HepG2 (cell line): ENCODE data around the gene RPGRIP1. TPM values are rescaled to one million over a fixed set of nuclear protein-coding genes. Genes with fewer than 3 reads are reported as not detected.
A peak's percentile ranks its signal among the peaks of the same experiment; 100 is the strongest.

Experiments
- EZH2 ChIP-seq: conservative IDR thresholded peaks from 2 replicates; pipeline ENCODE4 v1.6.1; 2012; ENCODE audit warnings: mild to moderate bottlenecking, low read depth, low read length, moderate library complexity
- FIP1L1 ChIP-seq: fragments of 200-400 bp; formaldehyde crosslinking; IDR thresholded peaks from 2 replicates; pipeline ENCODE4 v1.6.1; 2018; ENCODE audit warnings: low read depth, mild to moderate bottlenecking, low read length, moderate library complexity, borderline replicate concordance; ENCODE audit not compliant: insufficient read depth
- FOXA1 ChIP-seq, 2 experiments: fragments of 450-650 bp in 1 of 2; sonication (generic) in 1 of 2; formaldehyde crosslinking in 1 of 2; IDR thresholded peaks; 2 replicates each; pipeline versions ENCODE4 v1.4.0 to v1.6.1; 2016 to 2020; ENCODE audit warnings: missing genetic modification reagents in 1 of 2
- FOXK1 ChIP-seq: sonication (generic); formaldehyde crosslinking; IDR thresholded peaks from 2 replicates; pipeline ENCODE4 v1.4.0; 2020; ENCODE audit warnings: low read depth, missing genetic modification reagents, borderline replicate concordance
- HOXA7 ChIP-seq: sonication (generic); formaldehyde crosslinking; IDR thresholded peaks from 2 replicates; pipeline ENCODE4 v1.8.1; 2022; ENCODE audit warnings: mild to moderate bottlenecking, missing genetic modification reagents, moderate library complexity
- MTA1 ChIP-seq: sonication (generic); formaldehyde crosslinking; IDR thresholded peaks from 2 replicates; pipeline ENCODE4 v1.4.0; 2020; ENCODE audit warnings: missing genetic modification reagents, mild to moderate bottlenecking, borderline replicate concordance
- NFIB ChIP-seq: sonication (generic); formaldehyde crosslinking; IDR thresholded peaks from 2 replicates; pipeline ENCODE4 v1.9.0; 2021; ENCODE audit warnings: missing genetic modification reagents, mild to moderate bottlenecking, borderline replicate concordance
- RFX3 ChIP-seq: IDR thresholded peaks from 2 replicates; pipeline ENCODE4 v1.6.1; 2016; ENCODE audit warnings: missing biosample characterization, missing genetic modification reagents
- SP1 ChIP-seq, 2 experiments: fragments of 450-650 bp in 1 of 2; sonication (generic) in 1 of 2; formaldehyde crosslinking in 1 of 2; IDR thresholded peaks; 2 replicates each; pipeline versions ENCODE4 v1.4.0 to v1.6.1; 2016 to 2020; ENCODE audit warnings: missing genetic modification reagents in 1 of 2
- SP2 ChIP-seq: sonication (generic); formaldehyde crosslinking; IDR thresholded peaks from 2 replicates; pipeline ENCODE4 v1.5.1; 2020; ENCODE audit warnings: mild to moderate bottlenecking, missing genetic modification reagents
- ZBTB1 ChIP-seq: sonication (generic); formaldehyde crosslinking; IDR thresholded peaks from 2 replicates; pipeline ENCODE4 v1.4.0; 2020; ENCODE audit warnings: missing genetic modification reagents, borderline replicate concordance
- ZFP36L2 ChIP-seq: sonication (generic); formaldehyde crosslinking; IDR thresholded peaks from 2 replicates; pipeline ENCODE4 v1.4.0; 2020; ENCODE audit warnings: missing genetic modification reagents
- ZNF441 ChIP-seq: sonication (generic); formaldehyde crosslinking; IDR thresholded peaks from 2 replicates; pipeline ENCODE4 v1.7.0; 2021; ENCODE audit warnings: missing genetic modification reagents, borderline replicate concordance
- ZNF484 ChIP-seq: sonication (generic); formaldehyde crosslinking; IDR thresholded peaks from 2 replicates; pipeline ENCODE4 v1.5.1; 2020; ENCODE audit warnings: mild to moderate bottlenecking, low read depth, missing genetic modification reagents, borderline replicate concordance
- ZNF737 ChIP-seq: sonication (generic); formaldehyde crosslinking; IDR thresholded peaks from 2 replicates; pipeline ENCODE4 v1.5.0; 2020; ENCODE audit warnings: missing genetic modification reagents, mild to moderate bottlenecking, borderline replicate concordance
- ZNF768 ChIP-seq: sonication (generic); formaldehyde crosslinking; IDR thresholded peaks from 2 replicates; pipeline ENCODE4 v1.4.0; 2020; ENCODE audit warnings: missing genetic modification reagents
- ZSCAN30 ChIP-seq: sonication (generic); formaldehyde crosslinking; IDR thresholded peaks from 2 replicates; pipeline ENCODE4 v1.5.0; 2020; ENCODE audit warnings: mild to moderate bottlenecking, missing genetic modification reagents
- polyA plus RNA-seq, 8 experiments: library from polyadenylated mRNA; depleted of rRNA in 3 of 8; stranded (reverse) in 7 of 8; unstranded in 1 of 8; fragments of >200 nt; fragmentation: Illumina TruSeq in 4 of 8; extraction: Trizol in 4 of 8; gene quantifications; 2 replicates each; pipeline versions ENCODE4 v1.2.1 to v1.2.3, GENCODE V29; 2011 to 2016; ENCODE audit warnings: low read depth in 4 of 8, missing spikeins in 1 of 8, mixed read lengths in 1 of 8; ENCODE audit not compliant: insufficient read depth in 1 of 8
- total RNA-seq, 5 experiments: library from RNA; depleted of rRNA; stranded (reverse); fragments of >200 nt; fragmentation: Illumina TruSeq; extraction: Trizol; gene quantifications; 2 replicates each; pipeline ENCODE4 v1.2.3, GENCODE V29; 2016; ENCODE audit warnings: low read depth in 1 of 5
- TF ChIP-seq, protein P1 (sequence below): IDR thresholded peaks from 2 replicates; pipeline ENCODE4 v1.6.1; 2016; ENCODE audit warnings: missing compliant biosample characterization, missing genetic modification reagents, borderline replicate concordance
- TF ChIP-seq, protein P2 (sequence below): sonication (generic); formaldehyde crosslinking; IDR thresholded peaks from 2 replicates; pipeline ENCODE4 v1.5.0; 2020; ENCODE audit warnings: missing genetic modification reagents
- TF ChIP-seq, protein P3 (sequence below): sonication (generic); formaldehyde crosslinking; IDR thresholded peaks from 2 replicates; pipeline ENCODE4 v1.4.0; 2020; ENCODE audit warnings: missing genetic modification reagents, mild to moderate bottlenecking, borderline replicate concordance
- TF ChIP-seq, protein P4 (sequence below): sonication (generic); formaldehyde crosslinking; conservative IDR thresholded peaks from 2 replicates; pipeline ENCODE4 v1.4.0; 2020; ENCODE audit warnings: mild to moderate bottlenecking, missing genetic modification reagents, moderate library complexity

The RPGRIP1 gene
- total and polyA plus RNA-seq, 2 of the 13 experiments (the other 11 are each of a cell fraction or from before 2014, with no cell fraction given) = 0.13 to 1.1 TPM

DNA sequence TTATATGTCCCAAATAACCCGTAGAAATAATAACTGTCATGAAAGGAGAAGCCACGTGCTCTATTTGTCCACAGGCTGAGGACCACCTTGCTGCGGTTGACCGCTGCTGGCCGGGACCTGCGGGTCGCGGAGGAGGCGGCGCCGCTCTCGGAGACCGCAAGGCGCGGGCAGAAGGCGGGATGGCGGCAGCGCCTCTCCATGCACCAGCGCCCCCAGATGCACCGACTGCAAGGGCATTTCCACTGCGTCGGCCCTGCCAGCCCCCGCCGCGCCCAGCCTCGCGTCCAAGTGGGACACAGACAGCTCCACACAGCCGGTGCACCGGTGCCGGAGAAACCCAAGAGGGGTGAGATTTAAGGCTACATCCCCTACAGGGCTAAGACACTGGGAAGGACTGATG lies 21.0 kb downstream of the RPGRIP1 start (continued):
- TF ChIP-seq, protein P1, sequence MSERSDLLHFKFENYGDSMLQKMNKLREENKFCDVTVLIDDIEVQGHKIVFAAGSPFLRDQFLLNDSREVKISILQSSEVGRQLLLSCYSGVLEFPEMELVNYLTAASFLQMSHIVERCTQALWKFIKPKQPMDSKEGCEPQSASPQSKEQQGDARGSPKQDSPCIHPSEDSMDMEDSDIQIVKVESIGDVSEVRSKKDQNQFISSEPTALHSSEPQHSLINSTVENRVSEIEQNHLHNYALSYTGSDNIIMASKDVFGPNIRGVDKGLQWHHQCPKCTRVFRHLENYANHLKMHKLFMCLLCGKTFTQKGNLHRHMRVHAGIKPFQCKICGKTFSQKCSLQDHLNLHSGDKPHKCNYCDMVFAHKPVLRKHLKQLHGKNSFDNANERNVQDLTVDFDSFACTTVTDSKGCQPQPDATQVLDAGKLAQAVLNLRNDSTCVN (CRISPR knock-in tag) = no peak
- no peak for TF ChIP-seq FIP1L1
- TF ChIP-seq ZBTB1 (CRISPR knock-in tag) = no peak; the same call in 1 of the 2 replicates
- no peak for TF ChIP-seq FOXA1 (IDR thresholded peaks at IDR 0.05)
- peak; percentile 26; the same call in 1 of the 2 replicates for TF ChIP-seq FOXA1 (CRISPR knock-in tag; IDR thresholded peaks at IDR 0.05)
- no peak for TF ChIP-seq SP1 (IDR thresholded peaks at IDR 0.05)
- TF ChIP-seq SP1 (CRISPR knock-in tag; IDR thresholded peaks at IDR 0.05) = no peak
- TF ChIP-seq, protein P2, sequence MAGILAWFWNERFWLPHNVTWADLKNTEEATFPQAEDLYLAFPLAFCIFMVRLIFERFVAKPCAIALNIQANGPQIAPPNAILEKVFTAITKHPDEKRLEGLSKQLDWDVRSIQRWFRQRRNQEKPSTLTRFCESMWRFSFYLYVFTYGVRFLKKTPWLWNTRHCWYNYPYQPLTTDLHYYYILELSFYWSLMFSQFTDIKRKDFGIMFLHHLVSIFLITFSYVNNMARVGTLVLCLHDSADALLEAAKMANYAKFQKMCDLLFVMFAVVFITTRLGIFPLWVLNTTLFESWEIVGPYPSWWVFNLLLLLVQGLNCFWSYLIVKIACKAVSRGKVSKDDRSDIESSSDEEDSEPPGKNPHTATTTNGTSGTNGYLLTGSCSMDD = no peak
- no peak for TF ChIP-seq ZNF441 (CRISPR knock-in tag)
- no peak for TF ChIP-seq EZH2
- no peak for TF ChIP-seq ZNF484 (CRISPR knock-in tag)
- TF ChIP-seq, protein P3, sequence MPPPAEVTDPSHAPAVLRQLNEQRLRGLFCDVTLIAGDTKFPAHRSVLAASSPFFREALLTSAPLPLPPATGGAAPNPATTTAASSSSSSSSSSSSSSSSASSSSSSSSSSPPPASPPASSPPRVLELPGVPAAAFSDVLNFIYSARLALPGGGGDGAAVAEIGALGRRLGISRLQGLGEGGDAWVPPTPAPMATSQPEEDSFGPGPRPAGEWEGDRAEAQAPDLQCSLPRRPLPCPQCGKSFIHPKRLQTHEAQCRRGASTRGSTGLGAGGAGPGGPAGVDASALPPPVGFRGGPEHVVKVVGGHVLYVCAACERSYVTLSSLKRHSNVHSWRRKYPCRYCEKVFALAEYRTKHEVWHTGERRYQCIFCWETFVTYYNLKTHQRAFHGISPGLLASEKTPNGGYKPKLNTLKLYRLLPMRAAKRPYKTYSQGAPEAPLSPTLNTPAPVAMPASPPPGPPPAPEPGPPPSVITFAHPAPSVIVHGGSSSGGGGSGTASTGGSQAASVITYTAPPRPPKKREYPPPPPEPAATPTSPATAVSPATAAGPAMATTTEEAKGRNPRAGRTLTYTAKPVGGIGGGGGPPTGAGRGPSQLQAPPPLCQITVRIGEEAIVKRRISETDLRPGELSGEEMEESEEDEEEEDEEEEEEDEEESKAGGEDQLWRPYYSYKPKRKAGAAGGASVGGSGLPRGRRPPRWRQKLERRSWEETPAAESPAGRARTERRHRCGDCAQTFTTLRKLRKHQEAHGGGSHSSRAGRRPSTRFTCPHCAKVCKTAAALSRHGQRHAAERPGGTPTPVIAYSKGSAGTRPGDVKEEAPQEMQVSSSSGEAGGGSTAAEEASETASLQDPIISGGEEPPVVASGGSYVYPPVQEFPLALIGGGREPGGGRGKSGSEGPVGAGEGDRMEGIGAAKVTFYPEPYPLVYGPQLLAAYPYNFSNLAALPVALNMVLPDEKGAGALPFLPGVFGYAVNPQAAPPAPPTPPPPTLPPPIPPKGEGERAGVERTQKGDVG (CRISPR knock-in tag) = no peak
- TF ChIP-seq NFIB (CRISPR knock-in tag) = no peak
- no peak for TF ChIP-seq FOXK1 (CRISPR knock-in tag)
- TF ChIP-seq, protein P4, sequence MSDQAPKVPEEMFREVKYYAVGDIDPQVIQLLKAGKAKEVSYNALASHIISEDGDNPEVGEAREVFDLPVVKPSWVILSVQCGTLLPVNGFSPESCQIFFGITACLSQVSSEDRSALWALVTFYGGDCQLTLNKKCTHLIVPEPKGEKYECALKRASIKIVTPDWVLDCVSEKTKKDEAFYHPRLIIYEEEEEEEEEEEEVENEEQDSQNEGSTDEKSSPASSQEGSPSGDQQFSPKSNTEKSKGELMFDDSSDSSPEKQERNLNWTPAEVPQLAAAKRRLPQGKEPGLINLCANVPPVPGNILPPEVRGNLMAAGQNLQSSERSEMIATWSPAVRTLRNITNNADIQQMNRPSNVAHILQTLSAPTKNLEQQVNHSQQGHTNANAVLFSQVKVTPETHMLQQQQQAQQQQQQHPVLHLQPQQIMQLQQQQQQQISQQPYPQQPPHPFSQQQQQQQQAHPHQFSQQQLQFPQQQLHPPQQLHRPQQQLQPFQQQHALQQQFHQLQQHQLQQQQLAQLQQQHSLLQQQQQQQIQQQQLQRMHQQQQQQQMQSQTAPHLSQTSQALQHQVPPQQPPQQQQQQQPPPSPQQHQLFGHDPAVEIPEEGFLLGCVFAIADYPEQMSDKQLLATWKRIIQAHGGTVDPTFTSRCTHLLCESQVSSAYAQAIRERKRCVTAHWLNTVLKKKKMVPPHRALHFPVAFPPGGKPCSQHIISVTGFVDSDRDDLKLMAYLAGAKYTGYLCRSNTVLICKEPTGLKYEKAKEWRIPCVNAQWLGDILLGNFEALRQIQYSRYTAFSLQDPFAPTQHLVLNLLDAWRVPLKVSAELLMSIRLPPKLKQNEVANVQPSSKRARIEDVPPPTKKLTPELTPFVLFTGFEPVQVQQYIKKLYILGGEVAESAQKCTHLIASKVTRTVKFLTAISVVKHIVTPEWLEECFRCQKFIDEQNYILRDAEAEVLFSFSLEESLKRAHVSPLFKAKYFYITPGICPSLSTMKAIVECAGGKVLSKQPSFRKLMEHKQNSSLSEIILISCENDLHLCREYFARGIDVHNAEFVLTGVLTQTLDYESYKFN (CRISPR knock-in tag) = no peak
- TF ChIP-seq ZNF737 (CRISPR knock-in tag) = no peak
- peak; percentile 61; the same call in 1 of the 2 replicates for TF ChIP-seq MTA1 (CRISPR knock-in tag)
- no peak for TF ChIP-seq HOXA7
- TF ChIP-seq ZFP36L2 (CRISPR knock-in tag) = no peak
- TF ChIP-seq RFX3 = no peak
- no peak for TF ChIP-seq SP2 (CRISPR knock-in tag)
- no peak for TF ChIP-seq ZSCAN30 (CRISPR knock-in tag)
- peak; percentile 72; the same call in 1 of the 2 replicates for TF ChIP-seq ZNF768 (CRISPR knock-in tag)
